ENCODE measurements around the gene CSNK2B.

The CSNK2B gene

GRCh38 chr6:31636698-31637596, 28.9 kb upstream of the CSNK2B start:
- no peak for DNase-seq (ENCODE audit: low read depth)

GRCh38 chr6:31639043-31639442, 26.8 kb upstream of the CSNK2B start:
- no peak for DNase-seq (ENCODE audit: low read depth)

GRCh38 chr6:31639449-31639861, 26.4 kb upstream of the CSNK2B start:
- DNase-seq (ENCODE audit: low read depth) = no peak

GRCh38 chr6:31640612-31641011, 25.3 kb upstream of the CSNK2B start:
- no peak for DNase-seq (ENCODE audit: low read depth)

- DNase-seq (ENCODE audit: low read depth) = no peak
Observed at GRCh38 chr6:31641370-31641769, 24.5 kb upstream of the CSNK2B start.

- no peak for DNase-seq (ENCODE audit: low read depth)
Observed at GRCh38 chr6:31642798-31643570, 22.9 kb upstream of the CSNK2B start.

- DNase-seq (ENCODE audit: low read depth) = no peak
Observed at GRCh38 chr6:31643818-31644454, 21.9 kb upstream of the CSNK2B start.

GRCh38 chr6:31645325-31645724, 20.6 kb upstream of the CSNK2B start:
- DNase-seq (ENCODE audit: low read depth) = no peak

GRCh38 chr6:31651602-31652191, 14.2 kb upstream of the CSNK2B start:
- no peak for DNase-seq (ENCODE audit: low read depth)

- no peak for DNase-seq (ENCODE audit: low read depth)
Observed at GRCh38 chr6:31652925-31653724, 12.8 kb upstream of the CSNK2B start.

GRCh38 chr6:31654574-31655348, 11.1 kb upstream of the CSNK2B start:
- DNase-seq (ENCODE audit: low read depth) = no peak

GRCh38 chr6:31655349-31656237, 10.3 kb upstream of the CSNK2B start, which contains the start of gene APOM:
TSS of gene APOM (plus strand) at chr6:31655894. CDS start at chr6:31655967, 73 bp downstream.
- DNase-seq (ENCODE audit: low read depth) = no peak

- no peak for DNase-seq (ENCODE audit: low read depth)
Observed at GRCh38 chr6:31657406-31658157, 8.3 kb upstream of the CSNK2B start.

GRCh38 chr6:31658158-31658688, 7.7 kb upstream of the CSNK2B start:
- no peak for DNase-seq (ENCODE audit: low read depth)

- DNase-seq (ENCODE audit: low read depth) = no peak
Observed at GRCh38 chr6:31658983-31659648, 6.8 kb upstream of the CSNK2B start.

- DNase-seq (ENCODE audit: low read depth) = no peak
Observed at GRCh38 chr6:31659649-31660380, 6.1 kb upstream of the CSNK2B start.
